Mucosa of descending colon (tissue), 3 donors: ENCODE results near the gene LIN28B. TPM values are rescaled to one million over a fixed set of nuclear protein-coding genes. Genes with fewer than 3 reads are reported as not detected.
"Not testable (repeated sequence)": the region's sequence is repeated elsewhere in the genome, so short reads cannot be mapped to it uniquely, and the experiment has no call there.

Experiments
- ATAC-seq: fragments of 200-7000 bp; cut with Tn5 transposase; one replicate; pipeline ENCODE4 v1.9.1; 2020; ENCODE audit warnings: mild to moderate bottlenecking, moderate library complexity
- DNase-seq, 3 donors: peaks; one replicate each; pipeline ENCODE4 v3.0.0-alpha.2; 2020
- H3K36me3 ChIP-seq: fragments of 200-600 bp; one replicate; pipeline ENCODE4 v1.8.0; 2021; ENCODE audit warnings: low read depth, mild to moderate bottlenecking
- H3K4me1 ChIP-seq: fragments of 200-600 bp; one replicate; pipeline ENCODE4 v1.8.0; 2021; ENCODE audit warnings: low read depth, mild to moderate bottlenecking
- H3K4me3 ChIP-seq: fragments of 200-600 bp; one replicate; pipeline ENCODE4 v1.8.0; 2021; ENCODE audit warnings: mild to moderate bottlenecking
- H3K9me3 ChIP-seq: fragments of 200-600 bp; one replicate; pipeline ENCODE4 v1.8.0; 2021; ENCODE audit warnings: mild to moderate bottlenecking
- CTCF ChIP-seq: fragments of 200-600 bp; IDR thresholded peaks from one replicate; pipeline ENCODE4 v1.8.0; 2022; ENCODE audit warnings: antibody characterized with exemption, mild to moderate bottlenecking
- intact Hi-C, 2 donors: fragments of 100-400 bp; cut with DNase I in 1 of 2; cut with micrococcal nuclease in 1 of 2; formaldehyde crosslinking; loops; one replicate each; pipeline versions ENCODE4 v1.11.0 to v1.11.1; 2022; cut with DNase I, micrococcal nuclease
- total RNA-seq, 3 donors: library from RNA; stranded (reverse); fragmentation: NEBNext Ultra II Directional in 2 of 3; extraction: Animal tissue kit (Norgen Biotek cat#: 25700) in 2 of 3; gene quantifications; one replicate each; pipeline versions ENCODE4 v1.2.1 to v1.2.4, GENCODE V29; 2021 to 2023
- donor health status: DM: no; HTN: no; CAD: no; lungs with moderate emphysema.
- donor health status: DM: no; HTN: no; CAD: no.
- donor health status: DM: no; HTN: yes; CAD: no.

LIN28B gene
- total RNA-seq, 3 donors from 2014 or later = not detected

- intact Hi-C loops = no loop called here
- H3K9me3 ChIP-seq = no peaks in the 10 kb centered on the region
- H3K4me3 ChIP-seq = no peak overlapping the region
- no peak for TF ChIP-seq CTCF
- no peaks in the 10 kb centered on the region for H3K4me1 ChIP-seq
- DNase-seq (no peak), ATAC-seq (no peak)
- no peaks in the 10 kb centered on the region for H3K36me3 ChIP-seq
Measured at GRCh38 chr6:104983776-104984175, 26.9 kb downstream of the LIN28B start.

GRCh38 chr6:104984831-104985230 is 27.9 kb downstream of the LIN28B start:
- intact Hi-C loops = no loop called here
- Histone ChIP-seq H3K36me3 (no peaks in the 10 kb centered on the region), H3K4me1 (no peaks in the 10 kb centered on the region), H3K9me3 (no peaks in the 10 kb centered on the region), H3K4me3 (no peak overlapping the region)
- DNase-seq (no peak), ATAC-seq (no peak)
- TF ChIP-seq CTCF = no peak

GRCh38 chr6:104985875-104986274 is 29.0 kb downstream of the LIN28B start:
- ATAC-seq, H3K9me3 ChIP-seq, DNase-seq, H3K4me3 ChIP-seq, H3K4me1 ChIP-seq, intact Hi-C loops, H3K36me3 ChIP-seq: not testable (repeated sequence)

- intact Hi-C loops = no loop called here
- no peak for TF ChIP-seq CTCF
- no peak for ATAC-seq
- H3K9me3 ChIP-seq = no peaks in the 10 kb centered on the region
- no peak overlapping the region for H3K4me3 ChIP-seq
- H3K36me3 ChIP-seq = no peaks in the 10 kb centered on the region
- no peaks in the 10 kb centered on the region for H3K4me1 ChIP-seq
- no peak for DNase-seq
Measured at GRCh38 chr6:104986625-104987024, 29.7 kb downstream of the LIN28B start.

GRCh38 chr6:104987218-104987617 is 30.3 kb downstream of the LIN28B start:
- ATAC-seq = no peak

GRCh38 chr6:104990085-104990484 is 33.2 kb downstream of the LIN28B start:
- no peak for TF ChIP-seq CTCF
- ATAC-seq = no peak
- Histone ChIP-seq H3K4me1 (no peaks in the 10 kb centered on the region), H3K36me3 (no peaks in the 10 kb centered on the region), H3K4me3 (no peak overlapping the region), H3K9me3 (no peaks in the 10 kb centered on the region)
- no peak for DNase-seq
- intact Hi-C loops = no loop called here

More at GRCh38 chr6:104987218-104987617, 30.3 kb downstream of the LIN28B start:
- no peak for DNase-seq
- Histone ChIP-seq H3K4me1 (no peaks in the 10 kb centered on the region), H3K9me3 (no peaks in the 10 kb centered on the region), H3K36me3 (no peaks in the 10 kb centered on the region), H3K4me3 (no peak overlapping the region)
- no peak for TF ChIP-seq CTCF
- intact Hi-C loops = no loop called here

GRCh38 chr6:104991062-104991461 is 34.2 kb downstream of the LIN28B start:
- H3K36me3 ChIP-seq, DNase-seq, H3K4me3 ChIP-seq, intact Hi-C loops, H3K9me3 ChIP-seq, H3K4me1 ChIP-seq, ATAC-seq: not testable (repeated sequence)

- H3K9me3 ChIP-seq, ATAC-seq, DNase-seq, intact Hi-C loops, H3K4me1 ChIP-seq, H3K4me3 ChIP-seq, H3K36me3 ChIP-seq: not testable (repeated sequence)
Measured at GRCh38 chr6:104993576-104993975, 36.7 kb downstream of the LIN28B start.
